HG03439 (cell line): ENCODE measurements around the gene IRAK1.

Experiments used
- ATAC-seq: cut with Tn5 transposase; IDR thresholded peaks from one replicate; pipeline ENCODE4 v1.9.1; 2021; ENCODE audit warnings: mild to moderate bottlenecking, moderate library complexity; ENCODE audit not compliant: unreplicated experiment

The IRAK1 gene

DNA sequence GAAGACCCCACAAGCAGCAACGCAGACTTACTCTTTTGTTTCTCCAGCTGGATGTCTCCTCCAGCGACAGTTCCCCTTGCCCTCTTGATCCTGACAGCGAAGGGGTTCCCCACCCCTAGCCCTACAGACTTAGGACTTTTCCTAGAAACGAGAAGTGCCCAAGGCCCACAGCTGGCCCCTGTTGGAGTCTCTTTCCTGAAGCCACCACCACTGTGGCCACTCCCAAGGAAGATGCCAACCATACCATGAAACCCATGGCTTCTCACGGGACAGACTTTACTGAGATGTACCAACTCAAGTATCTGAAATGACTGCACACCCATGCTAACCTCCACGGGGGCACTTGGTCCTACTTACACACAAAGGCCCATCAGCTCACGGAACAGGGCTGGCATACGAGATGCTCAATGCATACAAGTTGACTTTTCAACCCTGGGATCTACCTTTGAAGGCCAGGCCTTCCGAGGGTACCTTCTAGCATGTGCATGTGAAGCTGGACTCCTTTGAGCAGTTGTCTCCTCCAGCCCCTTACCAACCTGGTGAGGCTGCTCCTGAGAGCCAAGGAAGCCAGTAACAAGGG, 924 bp upstream of the IRAK1 start:
- ATAC-seq, result no peak

DNA sequence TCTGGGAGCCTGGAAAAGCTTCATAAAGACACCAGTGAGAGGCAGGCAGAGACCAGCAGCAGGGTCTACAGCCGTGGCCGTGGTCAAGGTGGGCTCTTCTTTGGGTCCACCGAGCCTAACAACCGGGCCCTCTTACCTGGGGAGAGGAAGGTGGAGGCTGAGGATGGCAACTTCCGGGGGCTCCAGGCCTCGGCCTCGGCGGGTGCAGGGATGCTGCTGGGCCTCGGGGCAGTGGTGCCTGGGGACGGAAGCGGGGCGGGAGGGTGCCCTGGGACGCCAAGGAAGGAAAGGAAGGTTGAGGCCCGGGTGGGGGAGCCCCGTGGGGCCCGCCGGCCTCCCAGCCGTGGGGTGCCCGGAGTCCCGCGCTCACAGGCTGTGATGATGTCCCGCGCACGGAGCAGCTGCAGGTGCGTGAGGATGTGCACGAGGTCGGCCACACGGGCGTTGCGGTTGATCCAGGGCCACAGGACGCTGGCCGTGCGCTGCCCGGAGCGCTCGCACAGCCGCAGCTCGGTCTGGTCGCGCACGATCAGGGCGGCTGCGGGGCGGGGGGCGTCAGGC, 561 bp downstream of the IRAK1 start:
- ATAC-seq, result no peak

- no peak for ATAC-seq
Measured at GRCh38 chrX:154018518-154019060, 1.1 kb downstream of the IRAK1 start.

GRCh38 chrX:154017766-154018517, 1.8 kb downstream of the IRAK1 start:
- no peak for ATAC-seq

DNA sequence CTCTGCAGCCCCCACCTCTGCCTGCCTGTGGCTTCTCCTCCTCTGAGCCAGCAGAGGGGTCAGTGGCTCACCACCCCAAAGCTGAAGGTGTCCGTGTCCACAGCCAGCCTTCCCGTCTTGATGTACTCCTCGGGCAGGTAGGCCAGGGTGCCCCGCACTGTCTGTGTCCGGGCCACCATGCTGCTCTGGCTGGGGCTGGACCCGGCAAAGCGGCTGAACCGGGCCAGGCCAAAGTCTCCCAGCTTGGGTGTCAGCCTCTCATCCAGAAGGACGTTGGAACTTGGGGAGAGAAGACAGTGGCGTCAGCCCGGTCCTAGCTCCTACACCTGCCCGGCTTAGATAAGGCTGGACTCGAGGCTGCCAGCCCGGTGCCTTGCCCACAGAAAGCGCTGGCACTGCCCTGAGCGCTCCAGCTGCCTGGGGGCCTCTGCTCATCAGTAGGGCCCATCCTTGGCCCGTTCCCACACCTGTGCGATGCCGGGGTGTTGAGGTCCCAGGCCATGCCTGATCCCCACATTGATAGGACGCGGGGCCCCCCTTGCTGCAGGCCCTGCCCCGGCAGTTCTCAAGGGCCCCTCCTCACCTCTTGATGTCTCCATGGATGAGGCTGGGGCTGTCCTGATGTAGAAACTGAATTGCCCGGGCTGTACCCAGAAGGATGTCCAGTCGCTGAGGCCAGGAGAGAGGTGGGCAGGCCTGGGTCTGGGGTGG, 3.2 kb downstream of the IRAK1 start:
- no peak for ATAC-seq

DNA sequence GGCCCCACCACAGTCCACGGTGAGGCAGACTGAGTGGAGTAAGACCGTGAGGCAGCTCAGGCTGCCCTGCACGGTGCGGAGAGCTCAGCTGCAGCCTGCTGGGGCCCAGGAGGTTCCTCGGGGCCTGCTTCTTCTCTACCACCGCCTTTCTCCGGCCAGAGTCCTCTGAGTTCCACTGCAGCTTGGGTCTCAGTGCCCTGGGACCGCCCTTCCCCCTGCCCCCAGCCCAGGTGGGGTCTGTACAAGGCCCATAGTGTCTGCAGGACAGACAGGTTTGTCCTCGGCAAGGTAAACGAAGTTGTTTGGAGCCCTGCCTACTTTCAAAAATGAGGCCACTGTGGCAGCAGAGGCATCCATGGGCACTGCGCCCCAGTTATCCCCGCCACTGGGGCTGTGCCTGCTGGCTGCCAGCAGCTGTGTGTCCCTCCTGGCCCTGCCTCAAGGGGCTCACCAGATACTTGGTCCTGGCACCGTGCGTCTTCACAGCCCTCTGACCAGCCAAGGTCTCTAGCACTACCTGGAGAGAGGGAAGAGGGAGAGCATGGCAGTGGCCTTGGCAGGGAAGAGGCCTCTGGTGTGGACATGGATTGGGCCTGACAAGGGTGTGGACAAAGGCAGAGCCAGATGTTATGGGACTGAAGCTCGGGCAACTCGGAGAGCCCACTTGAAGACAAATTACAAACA, 4.0 kb downstream of the IRAK1 start:
- no peak for ATAC-seq

- no peak for ATAC-seq
Measured at GRCh38 chrX:154014429-154015380, 5.0 kb downstream of the IRAK1 start.

DNA sequence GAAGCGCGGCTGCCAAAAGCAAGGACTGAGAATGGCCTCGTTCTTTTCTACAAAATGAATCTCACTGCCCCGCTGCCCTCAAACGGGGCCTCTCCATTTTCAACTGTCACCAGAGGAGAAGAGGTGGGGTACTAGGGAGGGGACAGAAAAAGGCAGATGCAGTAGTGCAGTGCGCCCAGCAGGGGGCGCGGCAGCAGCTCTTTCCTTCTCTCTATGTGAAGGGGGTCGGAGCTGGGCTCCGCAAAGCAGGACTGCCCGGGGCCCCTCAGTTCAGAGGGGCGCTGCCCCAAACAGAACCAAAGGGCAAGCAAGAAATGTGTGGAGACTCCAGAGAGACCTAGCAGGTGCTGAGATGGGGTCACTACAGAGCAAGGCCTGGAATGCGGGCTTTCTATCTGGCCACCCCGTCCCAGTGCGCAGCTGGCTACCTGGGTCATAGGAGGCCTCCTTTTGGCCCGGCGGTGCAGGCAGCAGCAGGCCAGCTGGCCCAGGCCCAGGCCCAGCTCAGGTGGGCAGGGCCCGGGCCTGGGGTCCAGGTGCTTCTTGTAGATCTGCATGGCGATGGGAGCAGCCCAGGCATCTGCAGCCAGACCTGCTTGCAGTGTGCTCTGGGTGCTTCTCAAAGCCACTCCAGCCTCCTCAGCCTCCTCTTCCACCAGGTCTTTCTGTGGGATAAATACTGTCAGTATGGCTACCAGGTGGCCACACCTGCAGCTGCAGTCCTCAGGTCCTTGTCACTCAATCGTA, 5.9 kb downstream of the IRAK1 start:
- ATAC-seq, result no peak

DNA sequence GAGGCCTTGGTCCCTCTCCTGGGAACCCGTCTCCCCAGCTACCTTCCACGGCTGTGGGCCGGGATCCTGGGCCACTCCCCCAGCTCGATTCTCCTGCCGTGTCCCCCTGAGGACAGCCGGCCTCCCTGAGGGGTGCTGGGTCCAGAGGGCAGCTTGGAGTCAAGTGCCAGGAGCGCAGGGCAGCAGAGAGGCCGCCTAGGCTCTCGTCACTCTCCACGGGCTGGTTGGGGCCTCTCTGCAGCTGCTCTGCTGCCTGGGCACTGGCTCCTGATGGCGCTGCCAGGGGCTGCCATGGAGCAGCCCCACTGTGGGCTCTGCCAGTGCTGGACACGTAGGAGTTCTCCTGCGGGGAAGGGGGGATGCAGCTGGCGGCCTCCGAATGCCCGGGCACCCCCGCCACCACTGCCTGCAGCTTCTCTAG, 6.7 kb downstream of the IRAK1 start:
- no peak for ATAC-seq

- no peak for ATAC-seq
Measured at GRCh38 chrX:154012336-154012991, 7.2 kb downstream of the IRAK1 start.

- no peak for ATAC-seq
Measured at GRCh38 chrX:154011376-154012335, 8.0 kb downstream of the IRAK1 start.

- ATAC-seq, result no peak
Measured at GRCh38 chrX:154010330-154011087, 9.2 kb downstream of the IRAK1 start.

- ATAC-seq, result no peak
Measured at GRCh38 chrX:154008521-154008920, 11.2 kb downstream of the IRAK1 start.

DNA sequence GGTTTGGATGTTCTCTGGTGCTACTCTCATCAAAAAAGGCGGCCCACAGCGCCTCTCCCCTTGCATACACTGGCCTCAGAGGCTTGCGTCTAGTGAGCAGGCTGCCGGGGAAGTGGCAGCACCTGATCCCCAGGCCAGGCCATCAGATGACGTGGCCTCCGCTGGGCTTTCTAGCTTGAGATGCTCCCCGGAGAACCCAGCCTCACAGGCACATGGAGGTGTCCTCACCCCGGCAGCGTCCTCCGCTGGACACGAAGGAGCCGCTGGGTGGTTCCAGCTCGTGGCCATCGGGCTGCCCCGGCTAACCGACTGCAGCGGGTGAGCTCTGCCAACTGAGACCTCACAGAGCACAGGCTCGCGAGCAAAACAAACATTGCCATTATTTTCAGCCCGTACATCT, 12.8 kb downstream of the IRAK1 start:
- no peak for ATAC-seq

DNA sequence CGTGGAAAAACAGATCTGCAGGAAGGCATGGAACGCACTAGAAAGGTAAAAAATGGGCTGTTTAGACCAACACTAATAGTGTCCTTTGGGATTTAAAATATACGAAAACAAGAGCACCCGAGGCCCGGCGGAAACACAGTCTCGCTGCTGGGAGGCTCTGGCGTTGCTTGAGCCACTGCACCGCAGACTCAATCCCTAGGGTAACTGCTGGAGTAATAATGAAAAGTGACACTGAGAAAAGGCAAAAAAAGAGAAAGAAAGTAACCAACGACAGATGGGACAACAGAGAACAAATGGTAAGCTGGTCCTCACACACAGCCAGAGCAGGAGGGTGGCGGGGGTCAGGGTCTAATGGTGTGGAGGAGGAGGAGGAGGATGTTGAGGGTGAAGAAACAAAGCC, 15.4 kb downstream of the IRAK1 start:
- ATAC-seq, result no peak

- no peak for ATAC-seq
Measured at GRCh38 chrX:154002215-154002719, 17.4 kb downstream of the IRAK1 start.

- no peak for ATAC-seq
Measured at GRCh38 chrX:154000051-154000450, 19.7 kb downstream of the IRAK1 start.
